Measurements from ENCODE around the gene KCND2.

DNA sequence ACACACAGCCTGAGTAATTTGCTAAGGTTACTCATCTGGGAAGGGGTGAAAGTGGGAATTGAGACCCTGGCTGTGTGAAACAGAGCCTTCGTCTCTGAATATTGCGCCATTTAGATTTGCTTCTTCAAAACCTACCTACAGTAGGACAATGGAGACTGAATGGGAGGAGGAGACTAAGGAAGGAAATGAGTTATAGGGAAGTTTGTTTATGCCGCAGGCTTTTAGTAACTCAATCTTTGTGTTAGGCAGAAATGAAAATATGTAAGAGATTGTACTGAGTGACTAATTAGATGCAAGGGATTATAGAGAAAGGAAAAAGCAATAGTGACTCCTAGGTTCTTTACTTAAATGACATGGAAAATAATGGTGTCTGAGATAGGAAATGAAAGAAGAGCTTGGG is 80.2 kb downstream of the KCND2 start:
- TF ChIP-seq POLR2A (IDR thresholded peaks at IDR 0.05) = no peak
- TF ChIP-seq CTCF (IDR thresholded peaks at IDR 0.05) = no peak

Data from testis (tissue), 2 donors.